Superior temporal gyrus (tissue), 1 donor: ENCODE measurements around the gene NOL3.

ENCODE experiments used
- DNase-seq: peaks from one replicate; pipeline ENCODE4 v3.0.0-alpha.2; 2016; ENCODE audit errors: extremely low spot score

Gene NOL3

DNA sequence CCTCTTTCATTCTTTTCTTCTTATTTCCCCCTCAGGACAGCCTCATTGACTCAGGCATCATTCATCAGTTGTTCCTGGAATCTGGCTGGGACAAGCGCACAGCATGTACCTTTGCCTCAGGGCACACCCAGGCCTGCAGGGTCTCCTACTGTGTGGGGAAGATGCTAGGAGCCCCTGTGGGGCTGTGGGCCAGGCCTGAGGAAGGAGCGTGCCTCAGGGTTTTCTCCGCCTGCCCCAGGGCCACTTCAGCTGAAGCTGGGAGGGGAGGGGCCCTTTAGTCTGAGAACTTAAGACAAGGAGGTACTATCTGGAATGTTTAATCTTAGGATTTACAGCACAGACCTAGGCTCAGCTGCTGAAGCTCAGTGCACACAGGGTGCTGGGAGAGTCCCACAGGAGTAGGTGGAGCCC, 36.5 kb downstream of the NOL3 start:
- no peak for DNase-seq

GRCh38 chr16:67207249-67208091, 37.1 kb downstream of the NOL3 start:
- no peak for DNase-seq

DNA sequence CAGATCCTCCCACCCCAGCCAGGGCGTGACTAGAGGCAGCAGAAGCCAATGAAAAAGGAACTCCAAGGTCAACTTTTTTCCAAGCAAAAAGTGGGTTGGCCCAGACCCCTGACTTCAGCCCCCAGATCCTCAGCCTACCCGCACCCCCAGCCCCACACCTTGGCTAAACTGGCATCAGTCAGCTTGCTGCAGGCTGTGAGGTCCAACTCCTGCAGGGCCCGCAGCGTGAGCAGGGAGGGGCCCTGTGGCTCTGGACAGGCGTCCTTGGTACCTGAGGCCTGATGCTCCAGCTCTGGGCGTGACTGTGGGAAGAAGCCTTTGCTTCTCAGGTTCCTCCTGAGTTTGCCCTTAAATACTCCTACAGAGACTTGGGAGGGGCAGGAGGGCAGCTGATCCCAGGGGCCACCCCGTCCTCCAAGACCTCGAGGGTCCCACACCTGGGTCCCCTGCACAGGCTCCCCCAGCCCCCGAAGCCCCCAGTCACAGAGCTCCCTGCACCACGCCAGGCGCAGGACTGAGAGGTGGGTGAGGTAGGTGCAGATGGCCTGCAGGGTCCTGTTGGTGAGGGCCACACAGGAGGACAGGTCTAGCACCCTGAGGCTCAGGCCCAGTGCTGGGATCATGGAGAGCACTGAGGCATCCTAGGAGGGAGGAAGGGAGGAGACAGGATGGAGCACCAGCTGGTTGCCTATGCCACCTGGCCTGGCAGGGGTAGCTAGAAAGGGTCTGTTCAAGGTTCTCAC, 38.0 kb downstream of the NOL3 start:
- DNase-seq, result no peak

DNA sequence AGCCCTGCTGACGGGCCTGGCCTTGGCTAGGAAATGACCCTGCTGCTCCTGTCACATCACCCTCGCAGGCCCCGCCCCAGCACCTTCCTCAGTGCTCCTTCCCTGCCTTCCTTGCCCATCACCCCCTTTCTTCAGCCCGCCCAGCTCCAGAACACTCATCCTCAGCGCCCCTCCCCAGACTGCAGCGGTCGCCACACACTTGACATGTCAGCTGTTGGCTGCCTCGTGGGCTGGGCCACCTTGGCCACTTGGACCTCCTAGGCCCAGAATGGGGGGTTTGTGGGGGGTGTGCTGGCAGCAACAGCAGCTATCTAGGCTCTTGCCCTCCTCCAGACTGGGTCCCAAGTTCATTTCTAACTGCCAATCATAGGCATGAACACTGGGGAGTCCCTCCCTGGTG, 39.2 kb downstream of the NOL3 start:
- no peak for DNase-seq

GRCh38 chr16:67210069-67210937, 40.0 kb downstream of the NOL3 start:
- DNase-seq, result no peak

- no peak for DNase-seq
Observed at GRCh38 chr16:67211674-67212073, 41.3 kb downstream of the NOL3 start.

GRCh38 chr16:67212766-67213165, 42.4 kb downstream of the NOL3 start:
- DNase-seq, result no peak

DNA sequence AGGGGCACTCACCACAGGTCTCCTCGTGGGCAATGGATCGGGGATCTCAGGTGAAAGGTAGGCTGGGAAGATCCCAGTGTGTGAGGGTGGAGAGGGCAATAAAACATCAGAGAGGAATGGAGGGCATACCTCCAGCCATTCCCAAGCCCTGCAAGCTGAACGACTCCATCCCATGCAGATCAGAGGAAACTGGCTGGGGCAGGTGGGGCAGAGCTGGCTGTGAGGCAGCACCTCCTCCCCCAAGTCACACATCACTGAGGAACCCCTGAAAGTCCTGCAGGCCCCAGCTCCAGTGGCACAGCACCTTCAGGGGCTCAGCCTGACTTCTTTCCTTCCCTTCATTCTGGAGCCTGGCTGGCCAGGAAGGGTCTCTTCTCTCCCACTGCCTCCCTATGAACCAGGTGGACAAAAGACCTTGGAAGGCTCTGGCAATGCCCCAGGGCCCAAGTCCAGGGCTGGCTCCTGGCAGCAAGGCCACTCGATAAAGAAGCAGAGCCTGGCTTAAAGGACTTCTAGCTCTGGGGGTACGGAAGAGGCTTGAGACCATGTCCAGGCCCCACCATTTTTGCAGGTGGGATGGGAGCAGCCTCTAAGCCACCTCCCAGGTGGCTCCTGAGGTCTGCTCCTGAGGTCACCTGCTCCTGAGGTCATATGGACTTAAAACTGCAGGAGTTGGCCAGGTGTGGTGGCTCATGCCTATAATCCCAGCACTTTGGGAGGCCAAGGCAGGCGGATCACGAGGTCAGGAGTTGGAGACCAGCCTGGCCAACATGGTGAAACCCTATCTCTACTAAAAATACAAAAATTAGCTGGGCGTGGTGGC, 43.1 kb downstream of the NOL3 start:
- DNase-seq, result no peak

DNA sequence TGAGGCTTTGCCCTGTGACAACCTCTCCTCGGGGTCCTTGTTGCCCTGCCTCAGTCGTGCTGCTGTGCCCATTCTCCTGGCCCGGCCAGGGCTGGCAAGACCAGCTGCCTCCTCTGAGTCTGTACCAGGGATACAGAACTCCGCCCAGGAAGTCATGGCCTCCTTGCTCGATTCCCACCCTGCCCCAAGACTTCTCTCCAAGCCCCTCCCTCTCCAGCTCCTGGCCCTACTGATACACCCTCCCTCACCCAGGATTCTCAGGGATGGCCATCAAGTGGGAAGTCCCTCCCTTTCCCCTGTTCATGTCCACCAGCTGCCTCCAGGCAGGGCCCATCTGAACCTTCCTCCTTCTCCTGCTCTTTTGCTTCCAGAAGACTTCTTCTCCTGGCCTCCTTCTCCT, 45.4 kb downstream of the NOL3 start:
- no peak for DNase-seq

DNA sequence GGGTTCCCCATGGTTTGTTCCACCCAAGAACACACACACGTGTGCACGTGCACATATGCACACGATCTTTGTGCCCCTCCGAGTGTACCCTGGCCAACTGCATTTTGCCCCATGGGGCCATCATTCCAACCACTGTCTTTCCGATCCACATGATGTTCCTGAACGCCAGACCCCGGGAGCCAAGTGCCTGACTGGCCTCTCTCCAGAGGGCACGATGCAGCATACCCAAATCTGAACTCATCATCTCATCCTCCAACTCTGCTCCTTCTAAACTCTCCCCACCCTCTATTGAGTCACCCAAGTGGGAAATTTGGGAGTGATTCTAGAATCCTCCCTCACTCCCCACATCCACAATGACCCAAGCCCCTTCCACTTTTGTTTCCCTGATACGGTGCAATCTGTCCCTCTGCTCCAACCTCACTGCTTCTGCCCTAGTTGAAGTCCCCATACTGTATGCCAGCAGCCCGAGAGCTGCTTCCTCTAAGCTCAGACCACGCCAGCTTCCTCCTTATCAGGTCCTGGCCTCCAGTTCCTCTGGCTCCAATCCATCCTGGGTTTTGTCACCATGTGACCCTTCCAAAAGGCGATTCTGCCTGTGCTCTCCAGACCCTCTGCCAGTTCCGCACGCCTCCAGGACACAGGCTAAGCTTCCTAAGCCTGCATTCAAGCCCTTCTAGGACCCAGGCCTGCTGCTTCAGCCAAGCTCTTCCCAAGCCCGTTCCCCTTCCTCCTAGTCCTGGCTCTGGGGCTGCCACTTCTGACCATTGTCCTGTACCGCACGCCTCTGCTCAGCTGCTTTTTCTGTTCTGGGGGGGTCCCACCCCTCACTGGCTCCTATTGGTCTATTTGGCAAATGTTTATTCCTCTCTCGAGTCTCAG, 46.5 kb downstream of the NOL3 start:
- no peak for DNase-seq

DNA sequence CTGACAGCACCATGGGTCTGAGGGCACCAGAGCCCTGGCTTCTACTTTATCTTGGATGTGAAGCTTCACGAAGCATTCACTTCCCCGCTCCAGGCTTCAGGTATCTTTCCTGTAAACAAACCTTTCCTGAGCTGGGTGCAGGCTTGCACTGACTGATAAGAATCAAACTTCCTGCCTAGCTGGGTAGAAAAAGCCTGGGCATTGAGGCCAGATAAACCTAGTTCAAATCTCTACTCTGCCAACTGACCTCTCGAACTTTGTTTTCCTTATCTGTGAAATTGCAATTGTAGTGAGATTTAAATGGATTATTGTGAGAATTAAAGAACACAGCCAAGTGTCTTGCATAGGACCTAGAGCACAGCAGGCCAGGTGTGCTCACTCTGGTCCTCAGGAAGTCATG, 53.7 kb downstream of the NOL3 start:
- no peak for DNase-seq
